GM21447 (cell line): ENCODE measurements around the gene DDX47.
"Not testable (repeated sequence)": the region's sequence is repeated elsewhere in the genome, so short reads cannot be mapped to it uniquely, and the experiment has no call there.

Source experiments
- ATAC-seq: cut with Tn5 transposase; IDR thresholded peaks from one replicate; pipeline ENCODE4 v1.9.1; 2021; ENCODE audit not compliant: unreplicated experiment

DDX47 gene

GRCh38 chr12:12820376-12820775, 7.2 kb downstream of the DDX47 start:
- ATAC-seq = not testable (repeated sequence)

GRCh38 chr12:12821975-12822374, 8.8 kb downstream of the DDX47 start:
- peak; percentile 52 for ATAC-seq

DNA sequence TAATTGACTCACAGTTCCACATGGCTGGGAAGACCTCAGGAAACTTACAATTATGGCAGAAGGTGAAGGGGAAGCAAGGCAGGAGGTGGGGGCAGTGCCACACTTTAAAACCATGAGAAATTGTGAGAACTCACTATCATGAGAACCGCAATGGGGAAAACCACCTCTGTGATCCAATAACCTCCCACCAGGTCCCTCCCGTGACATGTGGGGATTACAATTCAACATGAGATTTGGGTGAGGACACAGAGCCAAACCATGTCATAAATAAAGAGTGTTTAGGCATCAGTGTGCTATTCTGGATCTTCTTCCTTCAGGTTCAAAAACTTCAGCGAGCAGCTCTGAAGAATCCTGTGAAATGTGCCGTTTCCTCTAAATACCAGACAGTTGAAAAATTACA, 9.7 kb downstream of the DDX47 start:
- ATAC-seq = no peak

- no peak for ATAC-seq
Measured at GRCh38 chr12:12823300-12823699, 10.2 kb downstream of the DDX47 start.

- no peak for ATAC-seq
Measured at GRCh38 chr12:12823811-12824210, 10.7 kb downstream of the DDX47 start.

- no peak for ATAC-seq
Measured at GRCh38 chr12:12835378-12836146, 22.4 kb downstream of the DDX47 start.

- ATAC-seq = no peak
Measured at GRCh38 chr12:12836571-12836970, 23.4 kb downstream of the DDX47 start.

- ATAC-seq = peak; percentile 76
Measured at GRCh38 chr12:12837025-12837812, 24.1 kb downstream of the DDX47 start.

DNA sequence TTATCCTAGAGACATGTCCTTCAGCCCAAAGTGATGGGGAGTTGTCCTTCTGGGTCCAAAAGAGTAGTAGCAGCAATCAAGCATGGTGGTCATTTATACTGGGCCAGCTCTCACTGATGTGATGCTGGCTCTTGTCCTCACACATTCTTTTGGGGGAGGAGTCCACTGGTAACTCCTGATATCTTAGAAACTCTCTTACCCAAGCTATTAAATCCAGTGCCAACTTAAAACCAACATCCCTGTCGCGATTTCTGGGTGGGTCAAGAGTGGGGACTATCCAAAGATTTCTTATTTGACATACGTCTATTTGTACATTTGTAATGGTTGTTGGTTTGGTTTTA, 24.6 kb downstream of the DDX47 start:
- ATAC-seq = no peak

DNA sequence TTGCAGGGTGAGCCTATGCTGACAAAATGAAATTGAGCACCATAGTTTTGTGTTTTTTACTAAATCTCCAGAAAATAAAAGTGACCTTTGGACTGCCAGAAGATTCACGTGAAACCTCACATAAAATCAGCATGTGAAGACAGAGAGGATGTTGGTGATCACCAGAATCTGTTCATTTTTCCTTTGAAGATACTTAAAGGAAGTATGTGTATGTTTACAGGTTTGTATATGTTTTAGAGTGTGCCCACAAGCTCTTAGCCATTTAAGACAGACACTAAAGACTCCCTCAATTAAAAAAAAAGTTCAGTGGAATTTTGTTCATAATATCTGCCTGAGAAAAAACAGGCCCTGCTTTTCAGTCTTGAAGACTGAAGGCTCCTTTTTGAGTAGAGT, 25.9 kb downstream of the DDX47 start:
- ATAC-seq = no peak

- not testable (repeated sequence) for ATAC-seq
Measured at GRCh38 chr12:12839439-12839838, 26.3 kb downstream of the DDX47 start.

GRCh38 chr12:12839873-12840579, 26.9 kb downstream of the DDX47 start:
- ATAC-seq = no peak

- ATAC-seq = no peak
Measured at GRCh38 chr12:12840580-12840899, 27.4 kb downstream of the DDX47 start.

DNA sequence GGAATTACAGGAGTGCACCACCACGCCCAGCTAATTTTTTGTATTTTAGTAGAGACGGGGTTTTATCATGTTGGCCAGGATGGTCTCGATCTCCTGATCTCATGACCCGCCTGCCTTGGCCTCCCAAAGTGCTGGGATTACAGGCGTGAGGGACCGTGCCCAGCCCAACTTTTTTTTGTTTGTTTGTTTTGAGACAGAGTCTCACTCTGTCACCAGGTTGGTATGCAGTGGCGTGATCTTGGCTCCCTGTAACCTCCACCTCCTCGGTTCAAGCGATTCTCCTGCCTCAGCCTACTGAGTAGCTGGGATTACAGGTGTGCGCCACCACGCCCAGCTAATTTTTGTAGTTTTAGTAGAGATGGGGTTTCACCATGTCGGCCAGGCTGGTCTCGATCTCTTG, 28.3 kb downstream of the DDX47 start:
- not testable (repeated sequence) for ATAC-seq

- no peak for ATAC-seq
Measured at GRCh38 chr12:12845794-12846243, 32.7 kb downstream of the DDX47 start.

DNA sequence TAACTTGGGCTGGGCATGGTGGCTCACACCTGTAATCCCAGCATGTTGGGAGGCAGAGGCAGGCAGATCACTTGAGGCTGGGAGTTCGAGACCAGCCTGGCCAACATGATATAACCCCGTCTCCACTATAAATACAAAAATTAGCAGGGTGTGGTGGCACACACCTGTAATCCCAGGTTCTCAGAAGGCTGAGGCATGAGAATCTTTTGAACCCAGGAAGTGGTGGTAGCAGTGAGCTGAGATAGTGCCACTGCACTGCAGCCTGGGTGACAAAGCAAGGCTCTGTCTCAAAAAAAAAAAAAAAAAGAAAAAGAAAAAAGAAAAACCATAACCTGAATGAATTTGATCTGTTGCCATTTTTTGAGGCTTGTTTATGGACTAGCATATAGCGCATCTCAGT, 33.6 kb downstream of the DDX47 start:
- ATAC-seq = not testable (repeated sequence)

GRCh38 chr12:12853435-12853834, 40.3 kb downstream of the DDX47 start:
- no peak for ATAC-seq

DNA sequence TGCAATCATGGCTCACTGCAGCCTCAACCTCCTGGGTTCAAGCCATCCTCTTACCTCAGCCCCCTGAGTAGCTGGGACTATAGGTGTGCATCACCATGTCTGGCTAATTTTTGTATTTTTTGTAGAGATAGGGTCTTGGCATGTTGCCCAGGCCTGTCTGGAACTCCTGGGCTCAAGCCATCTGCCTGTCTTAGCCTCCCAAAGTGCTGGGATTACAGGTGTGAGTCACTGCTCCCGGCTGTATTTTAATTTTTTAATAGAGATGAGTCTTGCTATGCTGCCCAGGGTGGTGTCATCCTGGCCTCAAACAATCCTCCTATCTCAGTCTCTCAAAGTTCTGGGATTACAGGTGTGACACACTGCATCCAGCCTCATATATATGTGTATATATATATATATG, 46.5 kb downstream of the DDX47 start:
- no peak for ATAC-seq

GRCh38 chr12:12864243-12864642, 51.1 kb downstream of the DDX47 start:
- ATAC-seq = no peak

GRCh38 chr12:12868477-12869235, 55.5 kb downstream of the DDX47 start:
- no peak for ATAC-seq

DNA sequence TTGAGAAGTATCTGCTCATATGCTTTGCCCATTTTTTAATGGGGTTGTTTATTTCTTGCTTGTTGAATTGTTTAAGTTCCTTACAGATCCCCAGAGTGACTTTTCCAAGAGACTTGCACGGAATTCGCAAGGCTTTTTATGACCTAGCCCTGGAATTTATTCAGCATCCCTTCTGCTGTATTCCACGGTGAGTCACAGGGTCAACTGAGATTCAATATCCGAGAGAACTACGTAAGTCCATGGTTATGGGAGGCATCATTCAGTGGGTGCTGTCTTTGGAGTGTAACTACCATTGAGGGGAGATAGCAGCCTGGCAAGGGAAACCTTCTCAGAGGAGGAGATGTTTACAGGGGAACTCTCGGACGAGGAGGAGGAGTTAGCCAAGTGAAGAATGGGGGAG, 57.3 kb downstream of the DDX47 start:
- ATAC-seq = no peak
